ENCODE measurements around the gene CLEC2A. TPM values are rescaled to one million over a fixed set of nuclear protein-coding genes. Genes with fewer than 3 reads are reported as not detected.

The CLEC2A gene
- total and polyA plus RNA-seq, 2 experiments from 2014 or later: not detected

DNA sequence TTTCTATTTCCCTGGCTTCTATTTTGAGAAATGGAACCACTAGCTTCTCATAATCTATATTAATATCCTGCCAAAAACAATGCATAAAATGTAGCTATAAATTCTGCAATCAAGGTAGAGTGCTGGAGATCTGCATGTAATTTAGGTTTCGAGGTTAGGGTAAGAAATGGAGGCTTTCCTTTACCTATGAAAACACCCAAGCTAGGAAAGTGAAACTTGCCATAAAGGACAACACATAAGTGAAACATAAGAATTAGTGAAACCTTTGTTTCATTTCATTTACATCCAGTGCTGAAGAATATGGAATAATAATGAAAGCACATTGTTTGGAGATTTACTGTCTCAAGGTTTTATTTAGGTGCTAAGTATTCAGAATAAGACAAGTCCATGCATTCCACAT is 9.7 kb downstream of the CLEC2A start:
- Histone ChIP-seq H3K27ac (no peak overlapping the region), H3F3A (ENCODE audit: insufficient read depth) (no peaks in the 10 kb centered on the region), H4K20me1 (ENCODE audit: insufficient read depth) (no peaks in the 10 kb centered on the region), H3K9ac (no peak overlapping the region), H3K9me2 (ENCODE audit: insufficient read depth) (no peaks in the 10 kb centered on the region), H3K9me3 (ENCODE audit: low read depth) (no peaks in the 10 kb centered on the region), H3K79me2 (ENCODE audit: insufficient read depth) (no peaks in the 10 kb centered on the region), H3K4me2 (ENCODE audit: unreplicated experiment) (no peak overlapping the region), H2AFZ (no peak overlapping the region), H3K36me3 (ENCODE audit: low read depth) (no peaks in the 10 kb centered on the region), H3K27me3 (replicated peaks; ENCODE audit: insufficient read depth) (no peaks in the 10 kb centered on the region; the same call in 1 of the 2 replicates), H3K4me3 (no peak overlapping the region), H3K4me1 (ENCODE audit: insufficient read depth) (no peaks in the 10 kb centered on the region; the same call in 1 of the 2 replicates)
- in situ Hi-C loops (cut with MboI): loop anchor here (10.0 kb wide), 1 partner anchor 98 kb away; the partner anchor contains the start of gene KLRF1
- WGBS, 2 experiments (ENCODE audit: low coverage in 1 of 2, low lambda C conversion rate in 2 of 2, missing lambda C conversion rate in 2 of 2): 44 to 54% methylated on average over 1 of the region's 1 CpG
- TF ChIP-seq EZH2 (IDR thresholded peaks at IDR 0.05; ENCODE audit: insufficient read depth, poor library complexity, severe bottlenecking) (no peak), EZH2phosphoT487 (IDR thresholded peaks at IDR 0.05; ENCODE audit: insufficient read depth, low read depth) (no peak)
- DNase-seq: no peak

GRCh38 chr12:9920451-9920850 is 11.7 kb downstream of the CLEC2A start:
- Histone ChIP-seq H3K4me3 (no peak overlapping the region), H3K9ac (no peak overlapping the region), H3K36me3 (ENCODE audit: low read depth) (no peaks in the 10 kb centered on the region), H3F3A (ENCODE audit: insufficient read depth) (no peaks in the 10 kb centered on the region), H4K20me1 (ENCODE audit: insufficient read depth) (no peaks in the 10 kb centered on the region), H3K27ac (no peak overlapping the region), H3K79me2 (ENCODE audit: insufficient read depth) (no peaks in the 10 kb centered on the region), H3K27me3 (replicated peaks; ENCODE audit: insufficient read depth) (no peaks in the 10 kb centered on the region; the same call in none of the 2 replicates), H3K9me3 (ENCODE audit: low read depth) (no peaks in the 10 kb centered on the region), H2AFZ (no peak overlapping the region), H3K9me2 (ENCODE audit: insufficient read depth) (no peaks in the 10 kb centered on the region), H3K4me1 (ENCODE audit: insufficient read depth) (no peaks in the 10 kb centered on the region; the same call in 1 of the 2 replicates), H3K4me2 (ENCODE audit: unreplicated experiment) (no peak overlapping the region)
- WGBS, 2 experiments (ENCODE audit: low coverage in 1 of 2, low lambda C conversion rate in 2 of 2, missing lambda C conversion rate in 2 of 2): 76 to 77% methylated on average over 10 of the region's 10 CpGs
- in situ Hi-C loops (cut with MboI): loop anchor here (10.0 kb wide), 1 partner anchor 96 kb away; the partner anchor contains the start of gene KLRF1
- TF ChIP-seq EZH2phosphoT487 (IDR thresholded peaks at IDR 0.05; ENCODE audit: insufficient read depth, low read depth) (no peak), EZH2 (IDR thresholded peaks at IDR 0.05; ENCODE audit: insufficient read depth, poor library complexity, severe bottlenecking) (no peak)
- DNase-seq: no peak

- Histone ChIP-seq H3K9ac (no peak overlapping the region), H3K4me3 (no peak overlapping the region), H3K27me3 (replicated peaks; ENCODE audit: insufficient read depth) (no peaks in the 10 kb centered on the region; the same call in none of the 2 replicates), H2AFZ (no peak overlapping the region), H3F3A (ENCODE audit: insufficient read depth) (no peaks in the 10 kb centered on the region), H3K9me2 (ENCODE audit: insufficient read depth) (no peaks in the 10 kb centered on the region), H3K4me2 (ENCODE audit: unreplicated experiment) (no peak overlapping the region), H3K27ac (no peak overlapping the region), H3K79me2 (ENCODE audit: insufficient read depth) (no peaks in the 10 kb centered on the region), H4K20me1 (ENCODE audit: insufficient read depth) (no peaks in the 10 kb centered on the region), H3K36me3 (ENCODE audit: low read depth) (no peaks in the 10 kb centered on the region), H3K4me1 (ENCODE audit: insufficient read depth) (no peaks in the 10 kb centered on the region), H3K9me3 (ENCODE audit: low read depth) (no peaks in the 10 kb centered on the region)
- in situ Hi-C loops (cut with MboI): no loop called here
- WGBS, 2 experiments (ENCODE audit: low coverage in 1 of 2, low lambda C conversion rate in 2 of 2, missing lambda C conversion rate in 2 of 2): 61 to 63% methylated on average over 3 of the region's 3 CpGs
- no peak for DNase-seq
- no peak for TF ChIP-seq EZH2phosphoT487 (IDR thresholded peaks at IDR 0.05; ENCODE audit: insufficient read depth, low read depth)
Observed at GRCh38 chr12:9919443-9919842, 12.7 kb downstream of the CLEC2A start.

DNA sequence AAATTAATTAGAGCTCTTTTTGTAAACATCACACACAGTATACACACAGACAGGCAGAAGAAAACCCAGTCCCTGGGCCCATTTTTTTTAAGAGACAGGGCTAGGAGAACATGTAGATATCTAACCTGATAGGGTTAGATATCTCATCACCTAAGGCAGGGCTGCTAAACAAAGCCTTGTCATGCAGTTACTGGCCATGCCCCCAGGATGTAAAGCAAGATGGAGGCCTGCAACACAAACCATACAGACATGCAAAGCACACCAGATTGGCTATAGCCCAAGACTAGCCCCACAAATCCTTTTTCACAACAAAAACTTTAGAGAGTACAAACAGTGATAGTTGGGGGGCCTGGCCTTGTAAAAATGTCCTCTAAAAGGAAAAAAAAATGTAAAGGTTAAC is 20.5 kb downstream of the CLEC2A start:
- Histone ChIP-seq H4K20me1 (ENCODE audit: insufficient read depth) (no peaks in the 10 kb centered on the region), H3K27ac (no peak overlapping the region), H3K4me3 (no peak overlapping the region), H3K9me3 (ENCODE audit: low read depth) (peaks cover 4% of the 10 kb centered on the region), H2AFZ (no peak overlapping the region), H3K4me2 (ENCODE audit: unreplicated experiment) (no peak overlapping the region), H3K36me3 (ENCODE audit: low read depth) (no peaks in the 10 kb centered on the region), H3K79me2 (ENCODE audit: insufficient read depth) (no peaks in the 10 kb centered on the region), H3K9ac (no peak overlapping the region), H3K27me3 (replicated peaks; ENCODE audit: insufficient read depth) (peaks cover 5% of the 10 kb centered on the region; the same call in 1 of the 2 replicates), H3F3A (ENCODE audit: insufficient read depth) (no peaks in the 10 kb centered on the region), H3K9me2 (ENCODE audit: insufficient read depth) (no peaks in the 10 kb centered on the region), H3K4me1 (ENCODE audit: insufficient read depth) (no peaks in the 10 kb centered on the region)
- no peak for DNase-seq
- in situ Hi-C loops (cut with MboI): no loop called here
- no peak for TF ChIP-seq EZH2phosphoT487 (IDR thresholded peaks at IDR 0.05; ENCODE audit: insufficient read depth, low read depth)
- no peak for TF ChIP-seq EZH2 (IDR thresholded peaks at IDR 0.05; ENCODE audit: insufficient read depth, poor library complexity, severe bottlenecking)
